HepG2 (cell line): ENCODE data around the gene SYT8. TPM values are rescaled to one million over a fixed set of nuclear protein-coding genes. Genes with fewer than 3 reads are reported as not detected.

Experiments used
- ATAC-seq: fragments of 200-7000 bp; cut with Tn5 transposase; 3 replicates; pipeline ENCODE4 v1.9.1; 2020; ENCODE audit warnings: mild to moderate bottlenecking, moderate library complexity
- BruUV-seq: library from RNA; stranded (reverse); fragments of 400-500 nt; replicated peaks from 2 replicates; lab custom pipeline; 2021; lab: Mats Ljungman, UMichigan
- CTCF ChIA-PET: fragments of 300-600 bp; formaldehyde crosslinking; extraction: SDS; loops from one replicate; lab custom pipeline; 2021; ENCODE audit warnings: low total read pairs, inconsistent platforms, low intra/inter-chr PET ratio; lab: Yijun Ruan, JAX
- POLR2A ChIA-PET: fragments of 350-600 bp; sonication (Branson Sonifier 250); formaldehyde crosslinking; loops from one replicate; lab custom pipeline; 2020; ENCODE audit warnings: antibody characterized with exemption, inconsistent platforms; lab: Yijun Ruan, JAX
- DNase-seq: peaks from one replicate; pipeline ENCODE4 v3.0.0-alpha.2; 2015; ENCODE audit warnings: low spot score
- FAIRE-seq: peaks from 3 replicates; lab custom pipeline; 2011; peaks lifted over from hg19 to GRCh38; lab: Jason Lieb, UNC
- H2AFZ ChIP-seq: one replicate; pipeline ENCODE4 v1.6.1; 2011; ENCODE audit warnings: low read length, inconsistent platforms
- H3K27ac ChIP-seq: fragments of 300-600 bp; 3 replicates; pipeline ENCODE4 v1.8.0; 2011; ENCODE audit warnings: mixed run types, mild to moderate bottlenecking, mixed read lengths, low read length, inconsistent platforms; ENCODE audit not compliant: insufficient read depth; ENCODE audit errors: extremely low read length
- H3K27me3 ChIP-seq, 2 experiments: fragments of 200-600 bp in 1 of 2; 2 replicates in 1 of 2; 3 replicates in 1 of 2; pipeline versions ENCODE4 v1.6.0 to v1.8.0; 2011; ENCODE audit warnings: low read length in 2 of 2, mild to moderate bottlenecking in 2 of 2, moderate library complexity in 2 of 2, inconsistent platforms in 1 of 2; ENCODE audit not compliant: insufficient read depth in 2 of 2, control insufficient read depth in 1 of 2
- H3K36me3 ChIP-seq, 2 experiments: fragments of 200-600 bp in 1 of 2; replicated peaks in 1 of 2; 2 replicates in 1 of 2; 3 replicates in 1 of 2; pipeline versions ENCODE4 v1.5.1 to v1.8.0; 2011; ENCODE audit warnings: low read length in 2 of 2, inconsistent platforms in 1 of 2; ENCODE audit not compliant: insufficient read depth in 2 of 2, control insufficient read depth in 1 of 2
- H3K4me1 ChIP-seq: 2 replicates; pipeline ENCODE4 v1.5.1; 2012; ENCODE audit warnings: low read length, inconsistent platforms; ENCODE audit not compliant: insufficient read depth
- H3K4me2 ChIP-seq: 2 replicates; pipeline ENCODE4 v1.6.0; 2011; ENCODE audit warnings: low read depth, low read length, inconsistent platforms
- H3K4me3 ChIP-seq, 3 experiments: fragments of 200-600 bp in 1 of 3; sonication (generic), shearing (Covaris generic) in 1 of 3; replicated peaks in 1 of 3; 2 replicates each; pipeline ENCODE4 v1.5.1; 2011 to 2016; ENCODE audit warnings: low read length in 3 of 3, inconsistent platforms in 2 of 3, low read depth in 2 of 3, mild to moderate bottlenecking in 2 of 3, control low read depth in 1 of 3, mixed read lengths in 1 of 3; ENCODE audit not compliant: insufficient read depth in 1 of 3
- H3K79me2 ChIP-seq: one replicate; pipeline ENCODE4 v1.6.1; 2011; ENCODE audit warnings: low read length, inconsistent platforms; ENCODE audit not compliant: insufficient read depth
- H3K9ac ChIP-seq: 2 replicates; pipeline ENCODE4 v1.6.0; 2011; ENCODE audit warnings: mild to moderate bottlenecking, low read depth, low read length, inconsistent platforms; ENCODE audit not compliant: insufficient read depth
- H3K9me3 ChIP-seq: 2 replicates; pipeline ENCODE4 v1.5.1; 2012; ENCODE audit warnings: mild to moderate bottlenecking, low read length
- H4K20me1 ChIP-seq: 2 replicates; pipeline ENCODE4 v1.6.0; 2011; ENCODE audit warnings: inconsistent platforms, mild to moderate bottlenecking, low read length, moderate library complexity; ENCODE audit not compliant: insufficient read depth
- ARID4A ChIP-seq: sonication (generic); formaldehyde crosslinking; IDR thresholded peaks from 2 replicates; pipeline ENCODE4 v1.5.0; 2020; ENCODE audit warnings: mild to moderate bottlenecking, missing genetic modification reagents, borderline replicate concordance
- GLI4 ChIP-seq: sonication (generic); formaldehyde crosslinking; IDR thresholded peaks from 2 replicates; pipeline ENCODE4 v1.5.1; 2020; ENCODE audit warnings: missing genetic modification reagents, mild to moderate bottlenecking, moderate library complexity, borderline replicate concordance
- MTF2 ChIP-seq: sonication (generic); formaldehyde crosslinking; IDR thresholded peaks from 2 replicates; pipeline ENCODE4 v1.5.0; 2020; ENCODE audit warnings: missing genetic modification reagents, borderline replicate concordance
- ZBTB8A ChIP-seq: sonication (generic); formaldehyde crosslinking; IDR thresholded peaks from 2 replicates; pipeline ENCODE4 v1.4.0; 2020; ENCODE audit warnings: mild to moderate bottlenecking, low read depth, missing genetic modification reagents, borderline replicate concordance
- WGBS: methylation state at CpG from one replicate; pipeline ENCODE4 v1.1.6; 2017; ENCODE audit warnings: low lambda C conversion rate; 5-methylcytosine and 5-hydroxymethylcytosine counted together
- in situ Hi-C: cut with HindIII; loops from 2 replicates; pipeline ENCODE4 v1.10.0; 2017; ENCODE audit warnings: low pct_unique_long_range_greater_than_20kb; ENCODE audit not compliant: extremely low pct_ligation_motif_present
- intact Hi-C: fragments of 100-400 bp; cut with micrococcal nuclease; formaldehyde crosslinking; loops from one replicate; pipeline ENCODE4 v1.10.0; 2022; ENCODE audit not compliant: unreplicated experiment
- polyA plus RNA-seq, 8 experiments: library from polyadenylated mRNA; depleted of rRNA in 3 of 8; stranded (reverse) in 7 of 8; unstranded in 1 of 8; fragments of >200 nt; fragmentation: Illumina TruSeq in 4 of 8; extraction: Trizol in 4 of 8; gene quantifications; 2 replicates each; pipeline versions ENCODE4 v1.2.1 to v1.2.3, GENCODE V29; 2011 to 2016; ENCODE audit warnings: low read depth in 4 of 8, missing spikeins in 1 of 8, mixed read lengths in 1 of 8; ENCODE audit not compliant: insufficient read depth in 1 of 8
- total RNA-seq, 5 experiments: library from RNA; depleted of rRNA; stranded (reverse); fragments of >200 nt; fragmentation: Illumina TruSeq; extraction: Trizol; gene quantifications; 2 replicates each; pipeline ENCODE4 v1.2.3, GENCODE V29; 2016; ENCODE audit warnings: low read depth in 1 of 5

Gene SYT8
- total and polyA plus RNA-seq, 2 of the 13 experiments (the other 11 are each of a cell fraction or from before 2014, with no cell fraction given), result 0.60 to 2.3 TPM

DNA sequence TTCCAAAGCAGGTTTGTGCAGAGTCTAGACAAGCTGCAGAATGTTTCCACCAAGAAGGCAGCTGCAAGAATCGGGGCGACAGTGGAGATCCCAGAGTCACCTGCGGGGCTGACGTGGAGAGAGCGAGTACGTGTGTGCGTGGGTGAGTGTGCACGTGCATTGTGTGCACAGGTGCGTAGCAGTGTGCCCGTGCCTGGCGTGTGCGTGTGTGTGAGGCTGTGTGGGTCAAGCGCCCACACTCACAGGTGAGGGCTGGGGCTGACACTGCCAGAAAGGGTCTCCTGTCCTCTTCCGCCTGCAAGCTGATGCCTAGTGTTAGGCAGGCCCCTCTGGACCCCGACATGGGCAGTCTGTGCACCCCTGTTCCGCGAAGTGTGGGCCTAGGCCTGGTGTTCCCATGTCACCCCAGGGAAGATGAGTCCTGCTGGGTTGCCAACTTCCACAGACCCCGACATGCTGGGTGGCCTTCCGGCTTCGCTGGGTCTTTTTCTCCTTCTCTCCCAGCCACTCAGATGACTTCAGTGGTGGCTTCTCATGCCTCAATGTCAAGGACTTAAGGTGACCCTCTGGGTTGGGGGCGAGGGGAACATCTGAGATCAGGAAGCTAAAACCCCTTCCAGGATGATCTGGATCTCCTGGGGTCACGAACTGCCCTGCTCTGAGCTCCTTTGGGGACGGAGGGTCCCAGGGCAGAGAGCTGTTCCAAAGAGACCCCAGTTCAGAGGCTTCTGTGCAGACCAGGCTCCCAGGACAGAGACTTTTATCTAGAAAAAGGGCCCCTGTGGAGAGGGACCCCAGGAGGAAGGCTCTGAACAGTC, 10.4 kb upstream of the SYT8 start:
- H3K4me1 ChIP-seq, result peaks cover 50% of the 10 kb centered on the region
- intact Hi-C loops, result no loop called here
- H3K79me2 ChIP-seq, result no peaks in the 10 kb centered on the region
- ATAC-seq, result no peak; the same call in 2 of the 3 replicates
- no peak for FAIRE-seq
- no peak overlapping the region for H2AFZ ChIP-seq
- no peaks in the 10 kb centered on the region for H4K20me1 ChIP-seq
- DNase-seq, result no peak
- no peak overlapping the region for H3K4me2 ChIP-seq
- H3K9me3 ChIP-seq, result no peaks in the 10 kb centered on the region
- H3K36me3 ChIP-seq, result no peaks in the 10 kb centered on the region
- H3K27me3 ChIP-seq, result peaks cover 2 to 9% of the 10 kb centered on the region in 2 experiments; a peak in 3 of 5 replicates
- ChIA-PET POLR2A (interaction anchor here (0.9 to 1.7 kb wide), 6 partner anchors 9 to 325 kb away, joined by 3 to 9 read pairs (median 6); no protein-coding TSS in a partner anchor), CTCF (interaction anchor here (0.9 to 4.0 kb wide), 6 partner anchors 118 to 332 kb away, joined by 3 to 56 read pairs (median 10); no protein-coding TSS in a partner anchor)
- WGBS, result 69% methylated on average over 20 of the region's 23 CpGs
- no peak overlapping the region for H3K9ac ChIP-seq
- no TSS peak for BruUV-seq
- H3K27ac ChIP-seq, result no peak overlapping the region
- in situ Hi-C loops, result no loop called here
- TF ChIP-seq MTF2 (CRISPR knock-in tag) (0 out of 2 replicates have a peak, but pooled peaks have one; percentile 73), ZBTB8A (CRISPR knock-in tag) (no peak), GLI4 (0 out of 2 replicates have a peak, but pooled peaks have one; percentile 10), ARID4A (0 out of 2 replicates have a peak, but pooled peaks have one; percentile 36)
- H3K4me3 ChIP-seq, result no peak overlapping the region
